EH (cell line): ENCODE data around the gene ARSJ.
A peak's percentile ranks its signal among the peaks of the same experiment; 100 is the strongest.
"Not testable (repeated sequence)": the region's sequence is repeated elsewhere in the genome, so short reads cannot be mapped to it uniquely, and the experiment has no call there.

Experiments
- DNase-seq: peaks from one replicate; pipeline ENCODE4 v3.0.0-alpha.2; 2015; ENCODE audit warnings: low read depth

Gene ARSJ

GRCh38 chr4:113957956-113958355 is 21.5 kb downstream of the ARSJ start:
- peak; percentile 52 for DNase-seq

GRCh38 chr4:113955948-113956347 is 23.5 kb downstream of the ARSJ start:
- DNase-seq = no peak

GRCh38 chr4:113955411-113955810 is 24.0 kb downstream of the ARSJ start:
- no peak for DNase-seq

- DNase-seq = no peak
These were observed 25.6 kb downstream of the ARSJ start for GRCh38 chr4:113953888-113954287.

GRCh38 chr4:113952452-113953029 is 26.9 kb downstream of the ARSJ start:
- peak; percentile 59 for DNase-seq

- DNase-seq = peak; percentile 39
These were observed 28.2 kb downstream of the ARSJ start for GRCh38 chr4:113951263-113951662.

- DNase-seq = no peak
These were observed 29.2 kb downstream of the ARSJ start for GRCh38 chr4:113950207-113950606.

GRCh38 chr4:113947484-113947883 is 32.0 kb downstream of the ARSJ start:
- DNase-seq = no peak

- DNase-seq = peak; percentile 81
These were observed 33.5 kb downstream of the ARSJ start for GRCh38 chr4:113945906-113946305.

- peak; percentile 69 for DNase-seq
These were observed 35.6 kb downstream of the ARSJ start for GRCh38 chr4:113943863-113944262.

GRCh38 chr4:113943085-113943484 is 36.4 kb downstream of the ARSJ start:
- no peak for DNase-seq

- no peak for DNase-seq
These were observed 37.6 kb downstream of the ARSJ start for GRCh38 chr4:113941836-113942235.

- not testable (repeated sequence) for DNase-seq
These were observed 39.3 kb downstream of the ARSJ start for GRCh38 chr4:113940103-113940502.

- no peak for DNase-seq
These were observed 44.3 kb downstream of the ARSJ start for GRCh38 chr4:113935190-113935589.

- DNase-seq = not testable (repeated sequence)
These were observed 54.7 kb downstream of the ARSJ start for GRCh38 chr4:113924706-113925105.

GRCh38 chr4:113921089-113921794 is 58.2 kb downstream of the ARSJ start:
- DNase-seq = peak; percentile 47

GRCh38 chr4:113919611-113920010 is 59.8 kb downstream of the ARSJ start:
- DNase-seq = peak; percentile 43

- no peak for DNase-seq
These were observed 60.3 kb downstream of the ARSJ start for GRCh38 chr4:113919145-113919544.

GRCh38 chr4:113908829-113909228 is 70.6 kb downstream of the ARSJ start:
- DNase-seq = no peak

- DNase-seq = no peak
These were observed 71.9 kb downstream of the ARSJ start for GRCh38 chr4:113907559-113907958.

GRCh38 chr4:113905301-113905700 is 74.1 kb downstream of the ARSJ start:
- no peak for DNase-seq

GRCh38 chr4:113904877-113905276 is 74.6 kb downstream of the ARSJ start:
- no peak for DNase-seq

GRCh38 chr4:113901994-113902787 is 77.3 kb downstream of the ARSJ start:
- DNase-seq = no peak
